ENCODE results near the gene ZNF133. TPM values are rescaled to one million over a fixed set of nuclear protein-coding genes. Genes with fewer than 3 reads are reported as not detected.
A peak's percentile ranks its signal among the peaks of the same experiment; 100 is the strongest.
"Not testable (repeated sequence)": the region's sequence is repeated elsewhere in the genome, so short reads cannot be mapped to it uniquely, and the experiment has no call there.

The ZNF133 gene
- total RNA-seq, 1 donor from 2014 or later, result 10.9 TPM

- no peak for DNase-seq (ENCODE audit: low read depth in 2 of 2)
Observed at GRCh38 chr20:18284805-18285533, 3.4 kb upstream of the ZNF133 start.

- no peak for DNase-seq (ENCODE audit: low read depth in 2 of 2)
Observed at GRCh38 chr20:18287546-18287914, 797 bp upstream of the ZNF133 start.

GRCh38 chr20:18288749-18289267, 481 bp downstream of the ZNF133 start:
- peak in 1 of 2 donors; percentile 18 for DNase-seq (ENCODE audit: low read depth in 2 of 2)

- no peak for DNase-seq (ENCODE audit: low read depth in 2 of 2)
Observed at GRCh38 chr20:18289306-18289705, 979 bp downstream of the ZNF133 start.

GRCh38 chr20:18299364-18299763, 11.0 kb downstream of the ZNF133 start:
- no peak for DNase-seq (ENCODE audit: low read depth in 2 of 2)

GRCh38 chr20:18304618-18305017, 16.3 kb downstream of the ZNF133 start:
- DNase-seq (ENCODE audit: low read depth in 2 of 2), result no peak

- DNase-seq (ENCODE audit: low read depth in 2 of 2), result peak in 1 of 2 donors; percentile 60
Observed at GRCh38 chr20:18307301-18307700, 19.0 kb downstream of the ZNF133 start.

- DNase-seq (ENCODE audit: low read depth in 2 of 2), result no peak
Observed at GRCh38 chr20:18310051-18310450, 21.7 kb downstream of the ZNF133 start.

GRCh38 chr20:18310592-18310991, 22.3 kb downstream of the ZNF133 start:
- DNase-seq (ENCODE audit: low read depth in 2 of 2), result no peak

- no peak for DNase-seq (ENCODE audit: low read depth in 2 of 2)
Observed at GRCh38 chr20:18312723-18313122, 24.4 kb downstream of the ZNF133 start.

- DNase-seq (ENCODE audit: low read depth in 2 of 2), result no peak
Observed at GRCh38 chr20:18313411-18313810, 25.1 kb downstream of the ZNF133 start.

GRCh38 chr20:18314786-18315406, 26.6 kb downstream of the ZNF133 start:
- no peak for DNase-seq (ENCODE audit: low read depth in 2 of 2)

GRCh38 chr20:18316166-18316565, 27.8 kb downstream of the ZNF133 start:
- DNase-seq (ENCODE audit: low read depth in 2 of 2), result no peak

- no peak for DNase-seq (ENCODE audit: low read depth in 2 of 2)
Observed at GRCh38 chr20:18321316-18321715, 33.0 kb downstream of the ZNF133 start.

- no peak for DNase-seq (ENCODE audit: low read depth in 2 of 2)
Observed at GRCh38 chr20:18321976-18322950, 33.9 kb downstream of the ZNF133 start.

GRCh38 chr20:18323705-18324104, 35.4 kb downstream of the ZNF133 start:
- DNase-seq (ENCODE audit: low read depth in 2 of 2), result no peak

GRCh38 chr20:18324596-18325089, 36.3 kb downstream of the ZNF133 start:
- no peak for DNase-seq (ENCODE audit: low read depth in 2 of 2)

GRCh38 chr20:18326990-18327389, 38.7 kb downstream of the ZNF133 start:
- no peak for DNase-seq (ENCODE audit: low read depth in 2 of 2)

- no peak for DNase-seq (ENCODE audit: low read depth in 2 of 2)
Observed at GRCh38 chr20:18331694-18332093, 43.4 kb downstream of the ZNF133 start.

- not testable (repeated sequence) for DNase-seq (ENCODE audit: low read depth in 2 of 2)
Observed at GRCh38 chr20:18349749-18350148, 61.4 kb downstream of the ZNF133 start.

- DNase-seq (ENCODE audit: low read depth in 2 of 2), result no peak
Observed at GRCh38 chr20:18359854-18360253, 71.5 kb downstream of the ZNF133 start.

- no peak for DNase-seq (ENCODE audit: low read depth in 2 of 2)
Observed at GRCh38 chr20:18360635-18361034, 72.3 kb downstream of the ZNF133 start.
